Spleen (tissue), 11 donors: ENCODE results near the gene CAND2. TPM values are rescaled to one million over a fixed set of nuclear protein-coding genes. Genes with fewer than 3 reads are reported as not detected.
A peak's percentile ranks its signal among the peaks of the same experiment; 100 is the strongest.

ENCODE experiments used
- DNase-seq: peaks from one replicate; pipeline ENCODE4 v3.0.0-alpha.2; 2020
- H3K27ac ChIP-seq, 8 donors: fragments of 200-600 bp; sonication (generic) in 7 of 8; 1 replicate in 4 of 8; 2 replicates in 4 of 8; pipeline versions ENCODE4 v1.5.0 to v1.8.0; 2016 to 2021; ENCODE audit warnings: inconsistent platforms in 4 of 8, mild to moderate bottlenecking in 4 of 8, moderate library complexity in 1 of 8
- H3K27me3 ChIP-seq, 7 donors: fragments of 200-600 bp; sonication (generic) in 6 of 7; replicated peaks in 1 of 7; 1 replicate in 4 of 7; 2 replicates in 3 of 7; pipeline versions ENCODE4 v1.5.0 to v1.8.0; 2016 to 2021; ENCODE audit warnings: inconsistent platforms in 3 of 7, mild to moderate bottlenecking in 1 of 7
- H3K36me3 ChIP-seq, 6 donors: fragments of 200-600 bp; sonication (generic) in 5 of 6; 1 replicate in 4 of 6; 2 replicates in 2 of 6; pipeline versions ENCODE4 v1.5.0 to v1.8.0; 2016 to 2021; ENCODE audit warnings: inconsistent platforms in 2 of 6
- H3K4me1 ChIP-seq, 6 donors: fragments of 200-600 bp; sonication (generic) in 5 of 6; 1 replicate in 3 of 6; 2 replicates in 3 of 6; pipeline versions ENCODE4 v1.5.0 to v1.8.0; 2016 to 2021; ENCODE audit warnings: inconsistent platforms in 3 of 6
- H3K4me3 ChIP-seq, 8 donors: fragments of 200-600 bp; sonication (generic) in 7 of 8; 1 replicate in 4 of 8; 2 replicates in 4 of 8; pipeline versions ENCODE4 v1.5.0 to v1.8.0; 2016 to 2021; ENCODE audit warnings: inconsistent platforms in 4 of 8, mild to moderate bottlenecking in 4 of 8, moderate library complexity in 2 of 8
- H3K9me3 ChIP-seq, 8 donors: fragments of 200-600 bp; sonication (generic) in 7 of 8; 1 replicate in 4 of 8; 2 replicates in 4 of 8; pipeline versions ENCODE4 v1.5.0 to v1.8.0; 2016 to 2021; ENCODE audit warnings: inconsistent platforms in 4 of 8
- CTCF ChIP-seq, 11 experiments: fragments of 200-600 bp in 7 of 11; fragments of 450-650 bp in 4 of 11; sonication (generic) in 4 of 11; IDR thresholded peaks in 8 of 11; conservative IDR thresholded peaks in 3 of 11; 1 replicate in 7 of 11; 2 replicates in 4 of 11; pipeline versions ENCODE4 v1.4.0 to v1.8.0; 2016 to 2021; ENCODE audit warnings: antibody characterized with exemption in 11 of 11, inconsistent platforms in 4 of 11, mild to moderate bottlenecking in 1 of 11
- POLR2A ChIP-seq, 3 donors: fragments of 450-650 bp; IDR thresholded peaks; one replicate each; pipeline ENCODE4 v1.5.1; 2017; ENCODE audit warnings: antibody characterized with exemption in 3 of 3, mild to moderate bottlenecking in 1 of 3
- POLR2AphosphoS5 ChIP-seq, 3 donors: sonication (generic); formaldehyde crosslinking; IDR thresholded peaks; one replicate each; pipeline ENCODE4 v1.5.1; 2017; ENCODE audit warnings: antibody characterized with exemption in 3 of 3
- WGBS, 5 donors: extraction: QIAGEN DNeasy Blood & Tissue Kit in 3 of 5; methylation state at CpG; one replicate each; pipeline versions ENCODE4 v1.1.5 to v1.1.7; 2013 to 2018; 5-methylcytosine and 5-hydroxymethylcytosine counted together
- intact Hi-C: fragments of 100-400 bp; cut with DNase I; formaldehyde crosslinking; loops from one replicate; pipeline ENCODE4 v1.15.0; 2023; ENCODE audit warnings: low total_unique reads
- polyA plus RNA-seq, 3 donors: library from polyadenylated mRNA; stranded (reverse); fragments of 200-250 nt; gene quantifications; one replicate each; pipeline ENCODE4 v1.2.1, GENCODE V29; 2013
- total RNA-seq, 7 donors: library from RNA; depleted of rRNA in 3 of 7; stranded (reverse); fragments of >200 nt in 3 of 7; fragmentation: NEBNext Ultra II Directional in 4 of 7; extraction: Animal tissue kit (Norgen Biotek cat#: 25700) in 4 of 7; gene quantifications; one replicate each; pipeline versions ENCODE4 v1.1.0 to v1.2.1, GENCODE V29; 2016 to 2021
- donor health status: healthy with polysubstance abuse.
- donor health status: DM: no; HTN: no; CAD: no; lungs with moderate emphysema.
- donor health status: DM: no; HTN: no; CAD: no.
- donor health status: Bipolar disorder and iron deficiency.
- donor health status: healthy.
- donor health status: DM: no; HTN: no; CAD: no.
- donor health status: DM: yes; HTN: yes; CAD: no.

CAND2 gene
- total and polyA plus RNA-seq, 10 donors: 0.78 to 12.2 (median 7.5) TPM

DNA sequence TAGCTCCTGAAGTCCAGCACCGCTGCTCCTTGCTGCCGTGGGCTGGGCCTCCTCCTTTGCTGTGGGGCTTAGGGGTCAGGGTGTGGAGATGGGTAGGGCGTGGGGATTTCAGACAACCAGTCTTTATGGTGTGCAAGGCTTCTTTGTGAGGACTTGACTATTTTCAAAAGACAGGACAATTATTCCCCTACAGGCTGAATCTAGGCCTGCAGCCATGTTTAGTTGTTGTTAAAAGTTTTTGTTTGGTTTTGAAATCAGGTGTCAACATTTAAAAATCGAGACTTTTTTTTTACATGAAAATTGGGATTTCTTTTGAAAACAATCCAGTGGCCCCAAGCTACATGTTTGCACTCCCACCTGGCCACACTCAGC is 34.3 kb downstream of the CAND2 start:
- no peak overlapping the region for H3K4me3 ChIP-seq
- intact Hi-C loops: no loop called here
- no peaks in the 10 kb centered on the region for H3K4me1 ChIP-seq
- H3K27ac ChIP-seq: peak overlapping the region in 2 of 8 donors; percentile 6 to 17
- peaks cover 0 to 76% (median 54%) of the 10 kb centered on the region in 6 donors for H3K36me3 ChIP-seq
- H3K9me3 ChIP-seq: no peaks in the 10 kb centered on the region
- TF ChIP-seq POLR2AphosphoS5 (IDR thresholded peaks at IDR 0.05) (peak in 1 of 3 donors; percentile 20), CTCF (IDR thresholded peaks at IDR 0.05 in 8 of 11, conservative IDR thresholded peaks at IDR 0.05 in 3 of 11) (peak in 1 of 11 experiments; percentile 14), POLR2A (IDR thresholded peaks at IDR 0.05) (no peak)
- no peak for DNase-seq
- no peaks in the 10 kb centered on the region for H3K27me3 ChIP-seq
- 85 to 96% (median 93%) methylated on average over 4 of the region's 4 CpGs for WGBS, 5 donors

DNA sequence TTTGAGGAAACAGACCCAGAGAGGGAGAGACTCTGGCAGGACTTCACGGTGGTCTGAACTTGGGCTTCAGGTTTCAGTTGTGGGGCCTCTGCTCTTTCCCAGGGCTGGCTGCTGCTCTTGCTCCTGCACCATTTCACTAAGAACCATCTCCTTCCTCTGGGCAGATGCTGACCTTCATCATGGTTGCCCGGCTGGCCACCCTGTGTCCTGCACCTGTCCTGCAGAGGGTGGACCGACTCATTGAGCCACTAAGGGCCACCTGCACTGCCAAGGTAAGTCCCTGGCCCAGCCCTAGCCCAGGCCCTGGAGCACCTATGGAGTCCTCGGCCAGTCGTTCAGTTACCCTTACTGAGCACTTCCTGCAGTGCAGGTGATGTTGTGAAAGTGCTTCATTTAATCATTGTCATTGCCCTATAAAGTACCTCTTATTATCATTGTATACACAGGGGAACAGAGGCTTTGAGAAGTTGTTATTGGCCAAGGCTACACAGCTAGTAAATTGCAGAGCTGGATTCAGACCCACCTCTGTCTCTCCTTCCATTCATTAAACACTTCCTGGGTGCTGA is 34.9 kb downstream of the CAND2 start:
- intact Hi-C loops: no loop called here
- H3K27me3 ChIP-seq: no peaks in the 10 kb centered on the region
- H3K4me1 ChIP-seq: no peaks in the 10 kb centered on the region
- peak overlapping the region in 1 of 8 donors; percentile 5 for H3K27ac ChIP-seq
- no peaks in the 10 kb centered on the region for H3K9me3 ChIP-seq
- peaks cover 0 to 81% (median 60%) of the 10 kb centered on the region in 6 donors for H3K36me3 ChIP-seq
- TF ChIP-seq CTCF (IDR thresholded peaks at IDR 0.05 in 8 of 11, conservative IDR thresholded peaks at IDR 0.05 in 3 of 11) (no peak), POLR2AphosphoS5 (IDR thresholded peaks at IDR 0.05) (peak in 1 of 3 donors; percentile 63), POLR2A (IDR thresholded peaks at IDR 0.05) (no peak)
- no peak for DNase-seq
- 69 to 84% (median 81%) methylated on average over 5 of the region's 5 CpGs for WGBS, 5 donors
- no peak overlapping the region for H3K4me3 ChIP-seq

GRCh38 chr3:12832350-12833221 is 36.1 kb downstream of the CAND2 start:
- TF ChIP-seq POLR2A (IDR thresholded peaks at IDR 0.05): no peak
- TF ChIP-seq CTCF (IDR thresholded peaks at IDR 0.05 in 8 of 11, conservative IDR thresholded peaks at IDR 0.05 in 3 of 11): no peak
- peak in 1 of 3 donors; percentile 30 for TF ChIP-seq POLR2AphosphoS5 (IDR thresholded peaks at IDR 0.05)
- H3K36me3 ChIP-seq: peaks cover 0 to 88% (median 71%) of the 10 kb centered on the region in 6 donors
- intact Hi-C loops: no loop called here
- H3K4me3 ChIP-seq: no peak overlapping the region
- H3K27ac ChIP-seq: no peak overlapping the region
- 84 to 92% (median 89%) methylated on average over 7 of the region's 7 CpGs for WGBS, 5 donors
- H3K4me1 ChIP-seq: peaks cover 0 to 11% (median 3%) of the 10 kb centered on the region in 6 donors
- DNase-seq: peak; percentile 23
- H3K9me3 ChIP-seq: no peaks in the 10 kb centered on the region
- no peaks in the 10 kb centered on the region for H3K27me3 ChIP-seq
